Fibroblast of lung (primary cell): ENCODE measurements around the gene HTR7. TPM values are rescaled to one million over a fixed set of nuclear protein-coding genes. Genes with fewer than 3 reads are reported as not detected.

Source experiments
- DNase-seq, 2 donors: peaks; one replicate each; pipeline versions ENCODE4 v3.0.0 to v3.0.0-alpha.2; 2010; ENCODE audit warnings: low read depth in 2 of 2
- H2AFZ ChIP-seq: 2 replicates; pipeline ENCODE4 v1.5.1; 2012; ENCODE audit warnings: low read length, control low read depth, inconsistent platforms
- H3K27ac ChIP-seq: 2 replicates; pipeline ENCODE4 v1.5.1; 2011; ENCODE audit warnings: low read length, control low read depth; ENCODE audit not compliant: insufficient read depth
- H3K27me3 ChIP-seq: 2 replicates; pipeline ENCODE4 v1.5.1; 2011; ENCODE audit warnings: mild to moderate bottlenecking, low read length; ENCODE audit not compliant: control insufficient read depth, insufficient read depth
- H3K36me3 ChIP-seq: 2 replicates; pipeline ENCODE4 v1.5.1; 2011; ENCODE audit warnings: low read length; ENCODE audit not compliant: control insufficient read depth, insufficient read depth
- H3K4me1 ChIP-seq: 2 replicates; pipeline ENCODE4 v1.5.1; 2011; ENCODE audit warnings: low read length; ENCODE audit not compliant: control insufficient read depth, insufficient read depth; ENCODE audit errors: extremely low read depth
- H3K4me2 ChIP-seq: 2 replicates; pipeline ENCODE4 v1.5.1; 2011; ENCODE audit warnings: low read length, control low read depth; ENCODE audit not compliant: insufficient read depth; ENCODE audit errors: extremely low read depth
- H3K4me3 ChIP-seq, 4 experiments: fragments of 200-600 bp in 1 of 4; sonication (generic) in 1 of 4; replicated peaks in 1 of 4; 2 replicates each; pipeline ENCODE4 v1.5.1; 2011 to 2016; ENCODE audit warnings: low read length in 4 of 4, low read depth in 3 of 4, mild to moderate bottlenecking in 3 of 4, control low read depth in 2 of 4, inconsistent platforms in 1 of 4, mixed read lengths in 1 of 4; ENCODE audit not compliant: insufficient read depth in 1 of 4; ENCODE audit errors: control extremely low read depth in 1 of 4
- H3K79me2 ChIP-seq: 2 replicates; pipeline ENCODE4 v1.5.1; 2012; ENCODE audit warnings: mild to moderate bottlenecking, low read length, inconsistent platforms; ENCODE audit not compliant: control insufficient read depth, insufficient read depth
- H3K9ac ChIP-seq: 2 replicates; pipeline ENCODE4 v1.5.1; 2011; ENCODE audit warnings: mild to moderate bottlenecking, low read length, control low read depth; ENCODE audit not compliant: insufficient read depth
- H3K9me3 ChIP-seq: 2 replicates; pipeline ENCODE4 v1.5.1; 2012; ENCODE audit warnings: low read depth, low read length; ENCODE audit not compliant: control insufficient read depth, insufficient read depth
- H4K20me1 ChIP-seq: 2 replicates; pipeline ENCODE4 v1.5.1; 2011; ENCODE audit warnings: low read length; ENCODE audit not compliant: control insufficient read depth, insufficient read depth; ENCODE audit errors: extremely low read depth
- EZH2 ChIP-seq: IDR thresholded peaks from 2 replicates; pipeline ENCODE4 v1.5.1; 2012; ENCODE audit warnings: low read length, control low read depth, mild to moderate bottlenecking; ENCODE audit errors: missing control alignments
- polyA plus RNA-seq, 2 donors: library from polyadenylated mRNA; depleted of rRNA in 1 of 2; stranded (reverse) in 1 of 2; unstranded in 1 of 2; fragments of >200 nt; gene quantifications; 2 replicates each; pipeline ENCODE4 v1.2.1, GENCODE V29; 2011 to 2012; ENCODE audit warnings: missing spikeins in 1 of 2
- total RNA-seq: library from RNA; depleted of rRNA; stranded (reverse); fragments of >200 nt; gene quantifications from 2 replicates; pipeline ENCODE4 v1.2.1, GENCODE V29; 2014
- TF ChIP-seq, protein P1 (sequence below), 2 donors: IDR thresholded peaks in 1 of 2; conservative IDR thresholded peaks in 1 of 2; 1 replicate in 1 of 2; 2 replicates in 1 of 2; pipeline ENCODE4 v1.5.1; 2011 to 2012; ENCODE audit warnings: low read length in 2 of 2, control low read depth in 1 of 2, inconsistent platforms in 1 of 2, low read depth in 1 of 2, mild to moderate bottlenecking in 1 of 2

The HTR7 gene
- total and polyA plus RNA-seq, 2 donors (not counting 1 experiment from before 2014, with no cell fraction given): 0.83 to 1.3 TPM

- peak in 1 of 2 donors; percentile 89 for DNase-seq
These were observed 119.0 kb downstream of the HTR7 start for GRCh38 chr10:90738885-90739284.

GRCh38 chr10:90734415-90734814 lies 123.4 kb downstream of the HTR7 start:
- Histone ChIP-seq H3K4me2 (no peak overlapping the region), H3K27ac (no peak overlapping the region)

More at GRCh38 chr10:90738885-90739284, 119.0 kb downstream of the HTR7 start:
- H4K20me1 ChIP-seq: no peaks in the 10 kb centered on the region
- H3K79me2 ChIP-seq: no peaks in the 10 kb centered on the region
- H3K4me2 ChIP-seq: no peak overlapping the region
- H3K27ac ChIP-seq: no peak overlapping the region
- no peaks in the 10 kb centered on the region for H3K36me3 ChIP-seq
- TF ChIP-seq, protein P1, sequence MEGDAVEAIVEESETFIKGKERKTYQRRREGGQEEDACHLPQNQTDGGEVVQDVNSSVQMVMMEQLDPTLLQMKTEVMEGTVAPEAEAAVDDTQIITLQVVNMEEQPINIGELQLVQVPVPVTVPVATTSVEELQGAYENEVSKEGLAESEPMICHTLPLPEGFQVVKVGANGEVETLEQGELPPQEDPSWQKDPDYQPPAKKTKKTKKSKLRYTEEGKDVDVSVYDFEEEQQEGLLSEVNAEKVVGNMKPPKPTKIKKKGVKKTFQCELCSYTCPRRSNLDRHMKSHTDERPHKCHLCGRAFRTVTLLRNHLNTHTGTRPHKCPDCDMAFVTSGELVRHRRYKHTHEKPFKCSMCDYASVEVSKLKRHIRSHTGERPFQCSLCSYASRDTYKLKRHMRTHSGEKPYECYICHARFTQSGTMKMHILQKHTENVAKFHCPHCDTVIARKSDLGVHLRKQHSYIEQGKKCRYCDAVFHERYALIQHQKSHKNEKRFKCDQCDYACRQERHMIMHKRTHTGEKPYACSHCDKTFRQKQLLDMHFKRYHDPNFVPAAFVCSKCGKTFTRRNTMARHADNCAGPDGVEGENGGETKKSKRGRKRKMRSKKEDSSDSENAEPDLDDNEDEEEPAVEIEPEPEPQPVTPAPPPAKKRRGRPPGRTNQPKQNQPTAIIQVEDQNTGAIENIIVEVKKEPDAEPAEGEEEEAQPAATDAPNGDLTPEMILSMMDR (conservative IDR thresholded peaks at IDR 0.05 in 1 of 2, IDR thresholded peaks at IDR 0.05 in 1 of 2; ENCODE audit: low read depth in 1 of 2, low read length in 2 of 2): no peak
- no peak for TF ChIP-seq EZH2
- H2AFZ ChIP-seq: no peak overlapping the region
- no peaks in the 10 kb centered on the region for H3K27me3 ChIP-seq
- H3K9ac ChIP-seq: no peak overlapping the region
- H3K4me1 ChIP-seq: no peaks in the 10 kb centered on the region
- H3K4me3 ChIP-seq: no peak overlapping the region
- H3K9me3 ChIP-seq: no peaks in the 10 kb centered on the region

DNA sequence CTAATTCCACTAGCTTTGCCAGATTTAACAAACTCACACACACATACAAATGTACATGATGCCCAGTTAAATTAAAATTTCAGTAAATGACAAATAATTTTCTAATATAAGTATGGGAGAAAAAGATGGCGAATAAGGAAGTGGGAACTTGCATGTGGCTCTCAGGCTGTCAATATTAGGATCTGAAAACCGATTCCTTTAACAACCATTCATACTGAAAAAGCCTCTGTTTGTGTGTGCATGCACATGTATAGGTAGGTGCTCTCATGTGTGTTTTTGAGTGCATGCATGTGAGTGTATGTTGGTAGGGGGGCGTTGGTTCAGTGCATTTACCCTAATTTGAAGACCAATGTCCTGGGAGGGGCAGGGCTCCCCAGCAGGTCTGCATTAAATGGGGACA lies 125.3 kb downstream of the HTR7 start:
- TF ChIP-seq EZH2: no peak
- TF ChIP-seq, protein P1 (conservative IDR thresholded peaks at IDR 0.05 in 1 of 2, IDR thresholded peaks at IDR 0.05 in 1 of 2; ENCODE audit: low read depth in 1 of 2, low read length in 2 of 2): no peak
- no peaks in the 10 kb centered on the region for H3K4me1 ChIP-seq
- H3K4me2 ChIP-seq: no peak overlapping the region
- H3K9ac ChIP-seq: no peak overlapping the region
- H3K27me3 ChIP-seq: no peaks in the 10 kb centered on the region
- no peaks in the 10 kb centered on the region for H4K20me1 ChIP-seq
- no peak for DNase-seq
- H3K4me3 ChIP-seq: no peak overlapping the region
- H2AFZ ChIP-seq: no peak overlapping the region
- H3K9me3 ChIP-seq: no peaks in the 10 kb centered on the region
- H3K79me2 ChIP-seq: no peaks in the 10 kb centered on the region
- H3K27ac ChIP-seq: no peak overlapping the region
- H3K36me3 ChIP-seq: no peaks in the 10 kb centered on the region

More at GRCh38 chr10:90734415-90734814, 123.4 kb downstream of the HTR7 start:
- no peaks in the 10 kb centered on the region for H3K9me3 ChIP-seq
- no peak overlapping the region for H2AFZ ChIP-seq
- no peaks in the 10 kb centered on the region for H3K79me2 ChIP-seq
- H3K9ac ChIP-seq: no peak overlapping the region
- no peaks in the 10 kb centered on the region for H3K27me3 ChIP-seq
- H3K36me3 ChIP-seq: no peaks in the 10 kb centered on the region
- H4K20me1 ChIP-seq: no peaks in the 10 kb centered on the region
- H3K4me1 ChIP-seq: no peaks in the 10 kb centered on the region
- no peak for DNase-seq
- no peak for TF ChIP-seq EZH2
- TF ChIP-seq, protein P1 (conservative IDR thresholded peaks at IDR 0.05 in 1 of 2, IDR thresholded peaks at IDR 0.05 in 1 of 2; ENCODE audit: low read depth in 1 of 2, low read length in 2 of 2): no peak
- no peak overlapping the region for H3K4me3 ChIP-seq
